H1 (cell line): ENCODE data around the gene C1QTNF4. TPM values are rescaled to one million over a fixed set of nuclear protein-coding genes. Genes with fewer than 3 reads are reported as not detected.

Experiments used
- CTCF ChIA-PET: fragments of 300-600 bp; sonication (Branson Sonifier 250); formaldehyde crosslinking; loops from one replicate; lab custom pipeline; 2021; ENCODE audit not compliant: partially characterized antibody; lab: Charles Lee
- POLR2A ChIA-PET: fragments of 300-600 bp; sonication (Branson Sonifier 250); formaldehyde crosslinking; loops from one replicate; lab custom pipeline; 2021; ENCODE audit warnings: inconsistent platforms; ENCODE audit not compliant: partially characterized antibody; lab: Charles Lee
- DNase-seq, 2 experiments: peaks; one replicate each; pipeline versions ENCODE4 v3.0.0 to v3.0.0-alpha.2; 2010 to 2022; ENCODE audit warnings: low spot score in 2 of 2, low read depth in 1 of 2, mixed read lengths in 1 of 2
- FAIRE-seq: peaks from 2 replicates; lab custom pipeline; 2011; peaks lifted over from hg19 to GRCh38; lab: Jason Lieb, UNC
- H2AFZ ChIP-seq: 2 replicates; pipeline ENCODE4 v1.8.1; 2012; ENCODE audit warnings: low read length, inconsistent platforms
- H2AK5ac ChIP-seq: 2 replicates; pipeline ENCODE4 v1.6.1; 2013; ENCODE audit warnings: low read depth, low read length
- H2BK120ac ChIP-seq: replicated peaks from 2 replicates; pipeline ENCODE3; 2013; ENCODE audit warnings: low read depth, low read length, inconsistent platforms
- H2BK12ac ChIP-seq: 2 replicates; pipeline ENCODE4 v1.6.1; 2013; ENCODE audit warnings: low read depth, low read length
- H2BK15ac ChIP-seq: 2 replicates; pipeline ENCODE4 v1.6.1; 2013; ENCODE audit warnings: low read length
- H2BK20ac ChIP-seq: 2 replicates; pipeline ENCODE4 v1.6.1; 2013; ENCODE audit warnings: low read length
- H2BK5ac ChIP-seq: 2 replicates; pipeline ENCODE4 v1.6.1; 2013; ENCODE audit warnings: low read depth, low read length
- H3K14ac ChIP-seq: 2 replicates; pipeline ENCODE4 v1.6.1; 2013; ENCODE audit warnings: inconsistent platforms; ENCODE audit not compliant: insufficient read length
- H3K18ac ChIP-seq: 2 replicates; pipeline ENCODE4 v1.6.1; 2013; ENCODE audit warnings: low read length; ENCODE audit errors: extremely low read depth
- H3K23ac ChIP-seq: 2 replicates; pipeline ENCODE4 v1.6.1; 2013; ENCODE audit warnings: inconsistent platforms; ENCODE audit not compliant: insufficient read length
- H3K23me2 ChIP-seq: 2 replicates; pipeline ENCODE4 v1.6.1; 2013; ENCODE audit warnings: low read depth, low read length
- H3K27ac ChIP-seq: 2 replicates; pipeline ENCODE4 v1.6.1; 2011; ENCODE audit warnings: low read depth, low read length, inconsistent platforms
- H3K27me3 ChIP-seq, 4 experiments: replicated peaks in 1 of 4; 1 replicate in 1 of 4; 2 replicates in 3 of 4; pipeline versions ENCODE4 v1.6.1 to v1.8.1; 2011 to 2013; ENCODE audit warnings: low read length in 3 of 4, mild to moderate bottlenecking in 3 of 4, inconsistent platforms in 2 of 4, mixed read lengths in 2 of 4, moderate library complexity in 1 of 4; ENCODE audit not compliant: control insufficient read depth in 3 of 4, insufficient read depth in 3 of 4; ENCODE audit errors: extremely low read depth in 1 of 4
- H3K36me3 ChIP-seq, 4 experiments: 2 replicates each; pipeline versions ENCODE4 v1.6.1 to v1.8.1; 2011 to 2013; ENCODE audit warnings: mild to moderate bottlenecking in 4 of 4, low read length in 3 of 4, moderate library complexity in 2 of 4, control low read depth in 1 of 4, inconsistent platforms in 1 of 4; ENCODE audit not compliant: insufficient read depth in 4 of 4, control insufficient read depth in 2 of 4
- H3K4ac ChIP-seq: replicated peaks from 2 replicates; pipeline ENCODE3; 2013; ENCODE audit warnings: low read length, low read depth, mixed read lengths, inconsistent platforms; ENCODE audit not compliant: insufficient read length
- H3K4me1 ChIP-seq, 4 experiments: replicated peaks in 1 of 4; 1 replicate in 1 of 4; 2 replicates in 3 of 4; pipeline versions ENCODE4 v1.6.1 to v1.8.1; 2011 to 2013; ENCODE audit warnings: low read length in 3 of 4, inconsistent platforms in 2 of 4, mixed read lengths in 1 of 4; ENCODE audit not compliant: insufficient read depth in 4 of 4, control insufficient read depth in 3 of 4
- H3K4me2 ChIP-seq, 2 experiments: 2 replicates each; pipeline versions ENCODE4 v1.6.1 to v1.8.1; 2011 to 2013; ENCODE audit warnings: low read depth in 2 of 2, low read length in 2 of 2, control low read depth in 1 of 2, inconsistent platforms in 1 of 2, mild to moderate bottlenecking in 1 of 2; ENCODE audit not compliant: insufficient read depth in 1 of 2
- H3K4me3 ChIP-seq, 4 experiments: fragments of 200-600, 300-600 bp in 1 of 4; sonication (generic), shearing (Covaris generic), sonication (Bioruptor Twin) in 1 of 4; 2 replicates each; pipeline versions ENCODE4 v1.5.1 to v1.8.1; 2011 to 2016; ENCODE audit warnings: low read length in 4 of 4, low read depth in 3 of 4, control low read depth in 2 of 4, inconsistent platforms in 2 of 4, mild to moderate bottlenecking in 2 of 4, mixed read lengths in 1 of 4, moderate library complexity in 1 of 4; ENCODE audit not compliant: insufficient read depth in 2 of 4; ENCODE audit errors: extremely low read depth in 1 of 4
- H3K56ac ChIP-seq: replicated peaks from 2 replicates; pipeline ENCODE3; 2013; ENCODE audit warnings: low read depth, mild to moderate bottlenecking, mixed read lengths, low read length, inconsistent platforms; ENCODE audit not compliant: insufficient read length
- H3K79me1 ChIP-seq: 2 replicates; pipeline ENCODE4 v1.6.1; 2013; ENCODE audit warnings: low read depth, low read length, control low read depth
- H3K79me2 ChIP-seq, 2 experiments: 2 replicates each; pipeline versions ENCODE4 v1.6.1 to v1.8.1; 2012 to 2013; ENCODE audit warnings: low read length in 2 of 2, mild to moderate bottlenecking in 2 of 2, inconsistent platforms in 1 of 2; ENCODE audit not compliant: insufficient read depth in 2 of 2, control insufficient read depth in 1 of 2
- H3K9ac ChIP-seq, 4 experiments: replicated peaks in 1 of 4; 1 replicate in 1 of 4; 2 replicates in 3 of 4; pipeline versions ENCODE4 v1.6.1 to v1.8.1; 2011 to 2013; ENCODE audit warnings: low read depth in 3 of 4, low read length in 3 of 4, control low read depth in 2 of 4, mild to moderate bottlenecking in 2 of 4, moderate library complexity in 2 of 4, inconsistent platforms in 1 of 4; ENCODE audit errors: extremely low read depth in 1 of 4
- H3K9me3 ChIP-seq, 2 experiments: 2 replicates each; pipeline versions ENCODE4 v1.6.1 to v1.8.1; 2012 to 2013; ENCODE audit warnings: mild to moderate bottlenecking in 2 of 2, moderate library complexity in 2 of 2, control low read depth in 1 of 2, inconsistent platforms in 1 of 2, low read depth in 1 of 2, low read length in 1 of 2, mixed read lengths in 1 of 2; ENCODE audit not compliant: insufficient read depth in 2 of 2
- H4K20me1 ChIP-seq, 2 experiments: replicated peaks in 1 of 2; 2 replicates each; pipeline versions ENCODE3 to v1.8.1; 2011 to 2013; ENCODE audit warnings: inconsistent platforms in 2 of 2, low read length in 2 of 2, mild to moderate bottlenecking in 1 of 2; ENCODE audit not compliant: insufficient read depth in 2 of 2, control insufficient read depth in 1 of 2
- H4K5ac ChIP-seq: 2 replicates; pipeline ENCODE4 v1.6.1; 2013; ENCODE audit warnings: low read length, low read depth, mixed read lengths, inconsistent platforms; ENCODE audit not compliant: insufficient read length
- H4K8ac ChIP-seq: 2 replicates; pipeline ENCODE4 v1.8.0; 2013; ENCODE audit warnings: mild to moderate bottlenecking, moderate library complexity, low read length, inconsistent platforms; ENCODE audit not compliant: insufficient read depth; ENCODE audit errors: extremely low read depth
- H4K91ac ChIP-seq: replicated peaks from 2 replicates; pipeline ENCODE3; 2013; ENCODE audit warnings: low read length, mixed read lengths, inconsistent platforms; ENCODE audit not compliant: insufficient read length
- SP4 ChIP-seq: IDR thresholded peaks from 2 replicates; pipeline ENCODE4 v1.6.1; 2012; ENCODE audit warnings: low read length, inconsistent platforms
- WGBS, 2 experiments: shearing (Covaris generic) in 1 of 2; methylation state at CpG; one replicate each; pipeline versions ENCODE4 v1.1.6 to v1.1.7; 2013 to 2015; ENCODE audit warnings: low lambda C conversion rate in 2 of 2, mixed read lengths in 2 of 2, inconsistent platforms in 1 of 2, low coverage in 1 of 2, missing lambda C conversion rate in 1 of 2; ENCODE audit not compliant: insufficient replicate concordance in 2 of 2, insufficient coverage in 1 of 2, insufficient read length in 1 of 2; ENCODE audit errors: extremely low coverage in 1 of 2, missing lambda C conversion rate in 1 of 2; 5-methylcytosine and 5-hydroxymethylcytosine counted together
- polyA plus RNA-seq, 7 experiments: library from polyadenylated mRNA; depleted of rRNA in 3 of 7; stranded (reverse) in 5 of 7; unstranded in 2 of 7; fragments of >200 nt in 5 of 7; fragments of 200-250 nt in 2 of 7; gene quantifications; 1 replicate in 5 of 7; 2 replicates in 1 of 7; 4 replicates in 1 of 7; pipeline versions ENCODE4 v1.2.1 to v1.2.3, GENCODE V29; 2011 to 2013; ENCODE audit warnings: missing spikeins in 2 of 7, mixed read lengths in 2 of 7
- total RNA-seq: library from RNA; stranded (reverse); fragmentation: NEBNext Ultra II Directional; extraction: Animal tissue kit (Norgen Biotek cat#: 25700); gene quantifications from 2 replicates; pipeline ENCODE4 v1.2.1, GENCODE V29; 2021

C1QTNF4 gene
- total and polyA plus RNA-seq, 2 of the 8 experiments (the other 6 are each of a cell fraction or from before 2014, with no cell fraction given), result 3.9 to 6.0 TPM

GRCh38 chr11:47626234-47626633, 32.0 kb upstream of the C1QTNF4 start:
- no peak overlapping the region for H3K23ac ChIP-seq
- H4K8ac ChIP-seq, result no peak overlapping the region
- H2AK5ac ChIP-seq, result no peak overlapping the region
- H2BK20ac ChIP-seq, result no peak overlapping the region
- H4K5ac ChIP-seq, result no peak overlapping the region
- no peak for FAIRE-seq
- no peaks in the 10 kb centered on the region for H3K79me1 ChIP-seq
- CTCF ChIA-PET, result interaction anchor here (2.2 kb wide), 1 partner anchor 9 kb away, joined by 6 read pairs; no protein-coding TSS in a partner anchor
- POLR2A ChIA-PET, result no interaction called here
- peaks cover 11 to 82% (median 57%) of the 10 kb centered on the region in 4 experiments; a peak in 7 of 8 replicates for H3K36me3 ChIP-seq
- no peak overlapping the region for H2BK12ac ChIP-seq
- no peaks in the 10 kb centered on the region for H3K79me2 ChIP-seq
- H3K23me2 ChIP-seq, result no peaks in the 10 kb centered on the region
- H3K9ac ChIP-seq, result no peak overlapping the region
- no peak overlapping the region for H3K4me3 ChIP-seq
- no peak overlapping the region for H4K91ac ChIP-seq
- H3K4me1 ChIP-seq, result no peaks in the 10 kb centered on the region
- no peak overlapping the region for H3K4ac ChIP-seq
- H2AFZ ChIP-seq, result no peak overlapping the region
- H3K27me3 ChIP-seq, result no peaks in the 10 kb centered on the region
- H3K4me2 ChIP-seq, result no peak overlapping the region
- H3K14ac ChIP-seq, result no peak overlapping the region
- no peak for DNase-seq
- no peak overlapping the region for H2BK5ac ChIP-seq
- H3K56ac ChIP-seq, result no peak overlapping the region
- H3K27ac ChIP-seq, result no peak overlapping the region
- H3K9me3 ChIP-seq, result no peaks in the 10 kb centered on the region
- H4K20me1 ChIP-seq, result no peaks in the 10 kb centered on the region
- 91% methylated on average over 8 of the region's 8 CpGs; no CpG with 5 or more reads in 1 of the 2 experiments for WGBS, 2 experiments
- H3K18ac ChIP-seq, result no peak overlapping the region
- H2BK15ac ChIP-seq, result no peak overlapping the region
- no peak overlapping the region for H2BK120ac ChIP-seq
- no peak for TF ChIP-seq SP4
